GM12875 (cell line): ENCODE results near the gene AOX1.

ENCODE experiments used
- H3K4me3 ChIP-seq: one replicate; pipeline ENCODE4 v1.5.1; 2011; ENCODE audit warnings: low read depth, low read length, control low read depth
- TF ChIP-seq, protein P1 (sequence below): IDR thresholded peaks from 2 replicates; pipeline ENCODE4 v1.5.1; 2011; ENCODE audit warnings: low read depth, mild to moderate bottlenecking, control low read depth, inconsistent platforms, low read length, moderate library complexity, borderline replicate concordance; ENCODE audit not compliant: insufficient read depth

The AOX1 gene

GRCh38 chr2:200698217-200698616 is 112.4 kb downstream of the AOX1 start:
- H3K4me3 ChIP-seq: no peak overlapping the region
- TF ChIP-seq, protein P1, sequence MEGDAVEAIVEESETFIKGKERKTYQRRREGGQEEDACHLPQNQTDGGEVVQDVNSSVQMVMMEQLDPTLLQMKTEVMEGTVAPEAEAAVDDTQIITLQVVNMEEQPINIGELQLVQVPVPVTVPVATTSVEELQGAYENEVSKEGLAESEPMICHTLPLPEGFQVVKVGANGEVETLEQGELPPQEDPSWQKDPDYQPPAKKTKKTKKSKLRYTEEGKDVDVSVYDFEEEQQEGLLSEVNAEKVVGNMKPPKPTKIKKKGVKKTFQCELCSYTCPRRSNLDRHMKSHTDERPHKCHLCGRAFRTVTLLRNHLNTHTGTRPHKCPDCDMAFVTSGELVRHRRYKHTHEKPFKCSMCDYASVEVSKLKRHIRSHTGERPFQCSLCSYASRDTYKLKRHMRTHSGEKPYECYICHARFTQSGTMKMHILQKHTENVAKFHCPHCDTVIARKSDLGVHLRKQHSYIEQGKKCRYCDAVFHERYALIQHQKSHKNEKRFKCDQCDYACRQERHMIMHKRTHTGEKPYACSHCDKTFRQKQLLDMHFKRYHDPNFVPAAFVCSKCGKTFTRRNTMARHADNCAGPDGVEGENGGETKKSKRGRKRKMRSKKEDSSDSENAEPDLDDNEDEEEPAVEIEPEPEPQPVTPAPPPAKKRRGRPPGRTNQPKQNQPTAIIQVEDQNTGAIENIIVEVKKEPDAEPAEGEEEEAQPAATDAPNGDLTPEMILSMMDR: no peak

DNA sequence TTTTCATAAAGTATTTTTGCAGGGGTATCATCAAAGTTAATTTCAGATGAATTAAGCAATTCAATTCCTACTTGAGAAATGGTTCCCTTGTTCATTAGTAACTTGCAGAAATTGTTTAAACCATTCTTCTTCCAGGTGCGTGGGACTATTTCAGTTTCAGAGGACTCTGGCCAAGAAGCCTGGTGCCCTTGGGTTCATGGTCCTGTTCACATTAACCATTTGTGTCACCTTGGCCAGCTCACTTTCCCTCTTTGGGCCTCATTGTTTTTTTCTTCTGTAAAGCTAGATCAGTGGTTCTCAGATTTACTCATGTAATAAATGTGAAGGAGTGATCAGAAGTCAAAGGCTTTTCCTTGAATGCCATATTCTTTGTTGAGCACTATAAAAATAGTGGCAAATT is 113.5 kb downstream of the AOX1 start:
- H3K4me3 ChIP-seq: no peak overlapping the region
- TF ChIP-seq, protein P1: no peak

DNA sequence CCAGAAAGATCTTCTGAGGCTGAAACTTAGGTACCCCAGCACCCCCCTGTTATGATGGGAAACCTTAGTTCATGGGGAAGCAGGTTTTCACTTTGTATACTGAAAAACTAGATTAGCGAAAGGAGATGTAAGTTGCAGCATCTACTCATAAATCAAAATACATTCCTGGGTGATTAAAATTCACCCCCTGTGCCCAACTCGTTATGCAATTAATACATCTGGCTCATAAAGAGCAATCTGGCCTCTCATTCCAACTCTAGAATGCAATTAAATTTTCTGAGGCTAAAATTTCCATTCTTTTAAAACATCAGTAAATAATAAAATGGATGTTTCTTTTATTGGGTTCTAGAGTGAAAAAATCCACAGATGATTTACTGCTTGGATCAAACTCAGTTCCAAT is 115.0 kb downstream of the AOX1 start:
- TF ChIP-seq, protein P1: no peak
- H3K4me3 ChIP-seq: no peak overlapping the region

DNA sequence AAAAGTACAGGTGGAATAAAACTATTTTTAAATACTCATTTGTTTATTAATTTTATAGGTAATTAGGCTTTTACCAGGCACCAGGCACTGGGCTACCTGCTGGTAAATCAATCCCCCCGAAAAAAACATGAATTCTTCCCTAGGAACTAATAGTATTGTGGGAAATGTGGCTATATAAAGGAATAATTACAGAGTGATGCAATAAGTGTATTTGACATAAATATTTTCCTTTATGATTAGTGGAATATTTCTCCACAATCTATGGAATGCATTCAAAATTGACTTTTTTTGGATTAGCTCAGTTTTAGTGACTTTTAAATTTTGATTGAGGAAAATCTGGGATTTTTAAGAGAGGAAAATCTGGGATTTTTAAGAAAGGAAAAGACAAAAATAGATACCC is 116.2 kb downstream of the AOX1 start:
- TF ChIP-seq, protein P1: no peak
- no peak overlapping the region for H3K4me3 ChIP-seq

DNA sequence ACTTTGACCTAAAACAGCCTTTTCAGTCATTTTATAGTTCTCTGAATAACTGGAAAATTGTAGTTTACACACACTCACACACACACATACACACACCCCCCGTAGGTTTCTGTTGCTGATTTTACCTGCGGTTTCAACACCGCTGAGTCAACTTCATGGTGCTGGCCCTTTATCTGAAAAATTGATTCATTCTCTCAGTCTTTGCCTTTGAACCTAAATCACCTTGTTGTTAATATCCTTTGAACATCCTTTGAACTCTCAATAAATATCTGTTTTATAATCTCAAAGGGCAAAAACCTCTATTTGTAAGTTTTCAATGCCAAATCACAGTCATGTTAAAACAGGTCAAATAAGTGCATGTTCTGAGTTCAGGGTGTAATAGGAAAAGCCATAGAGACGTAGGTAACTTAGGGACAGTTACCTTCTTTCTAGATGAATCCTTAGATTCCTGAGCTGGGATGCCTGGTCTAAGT is 116.9 kb downstream of the AOX1 start:
- H3K4me3 ChIP-seq: no peak overlapping the region
- TF ChIP-seq, protein P1: no peak

- TF ChIP-seq, protein P1: peak; percentile 10; the same call in 1 of the 2 replicates
These were observed 117.5 kb downstream of the AOX1 start for GRCh38 chr2:200703127-200703925.

More at GRCh38 chr2:200703127-200703925, 117.5 kb downstream of the AOX1 start:
- no peak overlapping the region for H3K4me3 ChIP-seq
